DND-41 (cell line): ENCODE data around the gene GPHA2.

ENCODE experiments used
- ATAC-seq: fragments of 200-7000 bp; cut with Tn5 transposase; 3 replicates; pipeline ENCODE4 v1.9.1; 2021; ENCODE audit warnings: low read depth; ENCODE audit not compliant: insufficient read depth
- DNase-seq: peaks from one replicate; pipeline ENCODE4 v3.0.0-alpha.2; 2020
- H2AFZ ChIP-seq: 2 replicates; pipeline ENCODE4 v1.6.0; 2012; ENCODE audit warnings: low read depth, low read length
- H3K27ac ChIP-seq: 2 replicates; pipeline ENCODE4 v1.5.1; 2012; ENCODE audit warnings: low read length, inconsistent platforms
- H3K27me3 ChIP-seq: fragments of 200-600 bp; sonication (generic); 2 replicates; pipeline ENCODE4 v1.6.0; 2012; ENCODE audit warnings: low read length, mild to moderate bottlenecking, inconsistent platforms; ENCODE audit not compliant: insufficient read depth, poor library complexity
- H3K36me3 ChIP-seq: 2 replicates; pipeline ENCODE4 v1.5.1; 2012; ENCODE audit warnings: low read length, inconsistent platforms; ENCODE audit not compliant: insufficient read depth
- H3K4me1 ChIP-seq: 2 replicates; pipeline ENCODE4 v1.5.1; 2012; ENCODE audit warnings: mild to moderate bottlenecking, low read length; ENCODE audit not compliant: insufficient read depth
- H3K4me2 ChIP-seq: 2 replicates; pipeline ENCODE4 v1.6.0; 2012; ENCODE audit warnings: mild to moderate bottlenecking, moderate library complexity, low read length, inconsistent platforms; ENCODE audit not compliant: insufficient read depth
- H3K4me3 ChIP-seq, 2 experiments: fragments of 200-600 bp in 1 of 2; shearing (Covaris generic) in 1 of 2; 2 replicates each; pipeline ENCODE4 v1.5.1; 2012 to 2016; ENCODE audit warnings: inconsistent platforms in 2 of 2, low read length in 2 of 2, mild to moderate bottlenecking in 2 of 2, low read depth in 1 of 2, moderate library complexity in 1 of 2
- H3K79me2 ChIP-seq: 2 replicates; pipeline ENCODE4 v1.6.0; 2012; ENCODE audit warnings: low read length, inconsistent platforms; ENCODE audit not compliant: insufficient read depth
- H3K9ac ChIP-seq: 2 replicates; pipeline ENCODE4 v1.6.0; 2012; ENCODE audit warnings: low read depth, mild to moderate bottlenecking, inconsistent platforms, low read length, moderate library complexity
- H3K9me3 ChIP-seq: 2 replicates; pipeline ENCODE4 v1.5.1; 2012; ENCODE audit warnings: low read length, moderate library complexity, mild to moderate bottlenecking, inconsistent platforms; ENCODE audit not compliant: insufficient read depth, severe bottlenecking
- H4K20me1 ChIP-seq: 2 replicates; pipeline ENCODE4 v1.6.0; 2012; ENCODE audit warnings: low read length; ENCODE audit not compliant: insufficient read depth
- CTCF ChIP-seq: IDR thresholded peaks from 2 replicates; pipeline ENCODE4 v1.5.1; 2012; ENCODE audit warnings: borderline replicate concordance, low read length, moderate library complexity, mild to moderate bottlenecking; ENCODE audit not compliant: poor library complexity, severe bottlenecking; ENCODE audit errors: extremely low read depth
- EZH2 ChIP-seq: IDR thresholded peaks from 3 replicates; pipeline ENCODE4 v1.6.1; 2012; ENCODE audit warnings: borderline replicate concordance, low read depth, mild to moderate bottlenecking, moderate library complexity, low read length, inconsistent platforms; ENCODE audit not compliant: severe bottlenecking

The GPHA2 gene

GRCh38 chr11:64915376-64915887 lies 20.3 kb downstream of the GPHA2 start:
- H2AFZ ChIP-seq = no peak overlapping the region
- H3K4me3 ChIP-seq = peak overlapping the region; percentile 57 to 71; a peak in 3 of 4 replicates
- peak overlapping the region; percentile 91 for H3K4me2 ChIP-seq
- no peaks in the 10 kb centered on the region for H3K9me3 ChIP-seq
- no peak for DNase-seq
- H3K9ac ChIP-seq = peak overlapping the region; percentile 75
- H3K4me1 ChIP-seq = peaks cover 32% of the 10 kb centered on the region
- no peaks in the 10 kb centered on the region for H3K27me3 ChIP-seq
- TF ChIP-seq EZH2 (no peak), CTCF (no peak)
- H3K27ac ChIP-seq = peak overlapping the region; percentile 75; the same call in 1 of the 2 replicates
- ATAC-seq = no peak
- 0 out of 2 replicates have a peak, but pooled peaks cover 2% of the 10 kb centered on the region for H4K20me1 ChIP-seq
- peaks cover 19% of the 10 kb centered on the region for H3K79me2 ChIP-seq
- peaks cover 38% of the 10 kb centered on the region for H3K36me3 ChIP-seq

- Histone ChIP-seq H3K9me3 (no peaks in the 10 kb centered on the region), H3K27me3 (no peaks in the 10 kb centered on the region), H3K4me3 (no peak overlapping the region), H3K27ac (no peak overlapping the region), H3K9ac (no peak overlapping the region), H2AFZ (no peak overlapping the region), H3K4me1 (peaks cover 32% of the 10 kb centered on the region), H3K79me2 (peaks cover 19% of the 10 kb centered on the region), H3K36me3 (peaks cover 51% of the 10 kb centered on the region), H3K4me2 (no peak overlapping the region), H4K20me1 (0 out of 2 replicates have a peak, but pooled peaks cover 2% of the 10 kb centered on the region)
- no peak for ATAC-seq
- no peak for DNase-seq
- TF ChIP-seq CTCF (no peak), EZH2 (no peak)
These were observed 21.6 kb downstream of the GPHA2 start for GRCh38 chr11:64914123-64914522.

- H3K27ac ChIP-seq = no peak overlapping the region
- DNase-seq (no peak), ATAC-seq (no peak)
- H3K9me3 ChIP-seq = no peaks in the 10 kb centered on the region
- H3K27me3 ChIP-seq = no peaks in the 10 kb centered on the region
- H3K4me3 ChIP-seq = no peak overlapping the region
- H2AFZ ChIP-seq = no peak overlapping the region
- H3K9ac ChIP-seq = no peak overlapping the region
- 0 out of 2 replicates have a peak, but pooled peaks cover 2% of the 10 kb centered on the region for H4K20me1 ChIP-seq
- TF ChIP-seq CTCF (no peak), EZH2 (no peak)
- peaks cover 26% of the 10 kb centered on the region for H3K4me1 ChIP-seq
- no peak overlapping the region for H3K4me2 ChIP-seq
- H3K79me2 ChIP-seq = peaks cover 19% of the 10 kb centered on the region
- H3K36me3 ChIP-seq = peaks cover 58% of the 10 kb centered on the region
These were observed 22.4 kb downstream of the GPHA2 start for GRCh38 chr11:64913171-64913727.
